OCI-LY1 (cell line): ENCODE results near the gene FAM47E.

ENCODE experiments used
- CTCF ChIP-seq: fragments of 200-600 bp; sonication (generic), shearing (Covaris generic); IDR thresholded peaks from 2 replicates; pipeline ENCODE4 v1.5.1; 2017; ENCODE audit warnings: mild to moderate bottlenecking, antibody characterized with exemption, low read length, moderate library complexity, mixed read lengths
- EZH2 ChIP-seq: fragments of 200-600 bp; sonication (generic), shearing (Covaris generic); IDR thresholded peaks from 2 replicates; pipeline ENCODE4 v1.8.0; 2017; ENCODE audit warnings: borderline replicate concordance, mixed run types, mild to moderate bottlenecking, antibody characterized with exemption, low read length, moderate library complexity, mixed read lengths

- no peak for TF ChIP-seq CTCF
- no peak for TF ChIP-seq EZH2
Measured at GRCh38 chr4:76293772-76294171, 42.3 kb downstream of the FAM47E start.
